Hematopoietic multipotent progenitor cell treated with erythropoietin and hydrocortisone succinate and interleukin-3 and kit ligand, for 8 days (in vitro differentiated cells): Measurements from ENCODE around the gene NRBP1.

Source experiments
- DNase-seq: peaks from one replicate; pipeline ENCODE4 v3.0.0-alpha.2; 2015

Gene NRBP1

DNA sequence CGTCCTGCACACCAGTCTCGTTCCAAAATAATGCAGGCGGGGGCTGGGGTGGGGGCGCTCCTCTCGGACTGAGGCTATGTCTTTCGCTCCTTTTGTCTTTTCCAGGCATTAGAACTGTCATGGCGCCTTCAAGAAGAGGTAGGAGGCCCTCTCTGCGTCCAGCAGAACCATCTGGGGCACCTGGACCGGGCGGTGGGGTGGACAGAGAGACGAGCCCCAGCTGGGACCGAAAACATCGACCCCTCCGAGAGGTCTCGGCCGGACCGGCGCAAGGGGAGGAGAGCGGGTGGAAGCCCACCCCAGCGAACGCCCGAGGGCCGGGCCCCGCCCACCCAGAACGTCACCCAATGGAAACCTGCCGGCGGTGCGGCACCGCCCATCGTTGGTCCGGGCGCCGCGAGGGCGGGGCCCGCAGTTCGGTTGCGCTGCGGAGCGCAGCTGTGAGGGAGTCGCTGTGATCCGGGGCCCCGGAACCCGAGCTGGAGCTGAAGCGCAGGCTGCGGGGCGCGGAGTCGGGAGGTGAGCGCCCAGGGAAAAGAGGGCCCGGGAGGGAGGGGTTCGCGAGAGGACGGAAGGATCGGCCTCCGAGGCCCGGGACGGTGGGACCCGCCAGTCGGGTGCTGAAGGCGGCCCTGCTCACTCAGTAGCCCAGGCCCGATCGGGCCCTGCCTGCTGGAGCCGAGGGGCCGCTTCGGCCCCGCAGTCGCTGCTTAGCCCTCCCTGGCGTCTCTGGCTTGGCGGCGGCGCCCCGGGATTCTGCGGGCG lies at the start of gene NRBP1:
TSS of gene NRBP1 (plus strand) at position 419 of the 765 bp plus-strand sequence. CDS start 4,643 bp downstream, outside the sequence.
- peak; percentile 90 for DNase-seq

DNA sequence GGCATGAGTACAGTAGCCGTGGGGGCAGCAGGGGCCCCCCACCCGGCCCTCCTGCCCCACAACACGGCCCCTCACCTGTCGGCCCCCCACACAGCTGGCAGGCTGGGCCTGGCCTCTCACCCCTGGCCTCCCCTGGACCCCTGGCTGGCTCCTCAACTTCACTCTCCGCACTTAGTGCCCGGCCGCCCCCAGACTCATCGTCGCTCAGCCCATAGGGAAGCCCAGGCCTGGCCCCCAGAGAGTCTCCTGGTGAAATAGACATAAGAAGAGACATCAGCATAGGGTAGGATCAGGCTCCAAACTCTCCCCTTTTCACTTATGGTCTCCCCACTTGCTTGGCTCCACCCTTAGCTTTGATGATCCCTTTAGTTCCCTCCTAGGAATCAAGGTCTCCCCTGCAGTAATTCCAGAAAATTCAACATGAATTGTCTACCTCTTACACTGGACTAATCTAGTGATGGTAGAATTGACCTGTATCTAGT lies 49.6 kb upstream of the NRBP1 start:
- DNase-seq = no peak

DNA sequence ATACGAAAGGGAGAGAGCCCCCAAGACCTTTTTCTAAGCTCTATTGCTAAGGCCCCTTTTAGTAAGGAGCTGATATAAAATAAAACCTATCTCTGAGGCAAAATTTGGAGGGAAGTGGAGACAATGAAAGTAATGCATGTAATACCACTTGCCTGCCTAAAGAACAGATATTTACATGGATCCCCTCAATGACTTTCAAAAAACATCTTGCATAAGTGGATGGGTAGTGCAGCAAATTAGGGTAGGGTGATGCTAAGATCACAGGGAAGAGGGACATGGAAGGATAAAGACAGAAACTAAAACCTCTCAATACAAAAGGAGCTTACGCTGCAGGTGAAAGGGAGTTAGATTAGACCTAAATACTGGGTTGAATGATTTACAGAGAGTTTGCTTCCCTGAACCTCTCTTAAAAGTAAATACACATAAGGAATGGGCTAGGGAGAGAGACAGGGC lies 49.0 kb upstream of the NRBP1 start:
- DNase-seq = no peak

DNA sequence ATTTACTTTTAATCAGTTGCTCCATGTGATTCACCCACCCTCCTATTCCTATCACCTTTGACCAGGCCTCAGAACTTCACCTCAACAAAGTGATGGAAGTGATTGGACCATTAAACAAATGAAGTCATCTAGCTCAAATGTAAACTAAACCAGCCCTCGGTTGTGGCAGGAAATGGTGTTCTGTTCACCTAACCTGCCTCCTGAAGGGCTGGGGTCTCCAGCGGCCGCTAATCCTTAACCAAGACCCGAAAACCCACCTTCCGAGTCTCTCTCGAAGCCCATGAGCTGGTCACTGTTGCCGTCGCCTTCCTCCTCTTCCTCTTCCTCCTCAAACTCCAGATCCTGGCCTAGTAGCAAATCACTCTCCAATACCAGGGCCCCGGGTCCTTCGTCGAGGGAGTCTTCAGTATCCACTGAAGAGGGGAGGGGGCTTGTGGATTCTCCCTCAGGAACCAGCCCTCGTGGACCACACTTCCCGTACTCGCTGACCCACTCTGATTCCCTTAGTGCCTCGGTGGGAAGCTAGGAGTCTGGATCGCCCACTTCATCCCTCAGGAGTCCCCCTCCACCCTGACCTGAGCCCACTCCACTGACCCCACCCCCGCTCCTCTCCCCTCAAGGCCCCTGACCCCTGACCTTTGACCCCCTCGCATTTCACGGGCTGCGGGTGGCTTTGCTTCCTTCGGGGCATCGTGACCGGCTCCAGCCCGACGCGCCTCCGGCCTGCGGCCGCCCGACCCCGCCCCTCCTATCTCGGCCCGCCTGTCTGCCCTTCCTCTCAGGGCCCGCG lies 48.4 kb upstream of the NRBP1 start:
- DNase-seq = peak; percentile 68

DNA sequence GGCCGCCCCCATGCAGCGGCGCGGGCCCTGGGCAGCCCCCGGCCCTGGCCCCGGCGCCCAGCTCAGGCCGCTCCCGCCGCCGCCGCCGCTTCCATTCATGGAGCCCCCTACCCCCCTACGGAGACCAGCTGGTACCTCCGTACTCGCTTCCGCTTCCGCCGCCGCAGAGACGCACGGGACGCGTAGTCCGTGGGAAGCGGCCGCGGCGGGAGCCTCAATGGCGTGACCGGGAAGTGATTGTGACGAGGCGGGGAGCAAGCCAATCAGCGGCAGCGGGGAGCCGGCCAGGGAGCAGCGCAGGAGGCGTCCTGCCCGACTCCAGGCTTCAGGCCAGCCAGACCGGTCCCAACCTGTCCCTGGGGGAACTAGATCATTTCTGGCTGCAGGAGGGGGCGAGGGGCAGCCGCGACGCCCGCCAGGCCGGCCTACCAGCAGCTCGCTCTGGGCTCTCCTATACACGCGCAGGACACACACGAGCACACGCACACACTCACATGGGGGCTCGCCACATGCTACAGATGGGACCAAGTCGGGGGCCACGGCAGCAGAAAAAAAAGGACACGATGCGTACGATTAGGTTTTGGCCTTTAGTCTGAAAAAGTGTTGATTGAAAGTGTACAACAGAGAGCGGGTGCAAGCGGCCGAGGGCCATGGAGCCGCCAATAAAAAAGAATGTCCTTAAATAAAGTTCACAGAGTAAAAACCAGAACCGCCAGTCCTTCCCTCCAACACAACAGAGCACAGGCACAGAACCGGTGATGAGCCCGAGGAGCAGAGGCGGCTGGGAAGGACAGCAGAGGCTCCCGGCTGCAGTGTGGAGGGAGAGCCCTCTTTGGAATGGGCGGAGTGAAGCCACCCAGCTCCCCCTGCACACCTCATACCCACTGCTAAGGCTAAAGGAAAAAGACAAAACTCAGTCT lies 47.5 kb upstream of the NRBP1 start, which contains the start of gene ZNF513:
TSS of gene ZNF513 (minus strand) at position 109 of the 920 bp plus-strand sequence. CDS start 208 bp downstream, outside the sequence.
- DNase-seq = peak; percentile 94

DNA sequence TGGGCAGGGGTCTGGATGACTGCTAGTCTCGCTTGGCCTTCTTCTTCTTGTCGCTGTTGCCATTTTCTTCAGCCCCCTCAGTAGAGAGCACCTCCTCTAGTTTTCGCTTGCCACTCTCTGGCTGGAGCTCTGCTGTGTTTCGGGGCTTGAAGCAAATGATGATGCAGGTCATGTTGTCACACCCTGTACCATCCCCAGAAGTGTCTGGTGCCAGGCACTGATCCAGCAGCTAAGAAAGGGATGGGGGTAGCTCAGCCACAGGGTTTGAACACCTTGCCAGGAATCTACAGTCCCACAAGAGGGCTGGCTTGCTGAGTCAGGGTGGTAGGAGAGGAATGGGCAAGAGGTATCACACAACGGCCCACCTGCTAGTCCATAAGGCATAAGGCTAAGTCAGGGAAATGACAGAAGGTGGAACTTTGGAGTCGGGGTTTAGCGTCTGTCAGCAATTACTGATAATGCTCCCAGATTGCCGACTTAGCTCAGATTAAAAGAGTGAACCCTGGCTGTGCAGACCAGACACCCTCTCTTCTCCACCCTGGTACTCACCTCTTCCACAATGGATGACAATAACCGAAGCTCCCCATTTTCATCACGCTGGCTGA lies 46.8 kb upstream of the NRBP1 start:
- DNase-seq = no peak

DNA sequence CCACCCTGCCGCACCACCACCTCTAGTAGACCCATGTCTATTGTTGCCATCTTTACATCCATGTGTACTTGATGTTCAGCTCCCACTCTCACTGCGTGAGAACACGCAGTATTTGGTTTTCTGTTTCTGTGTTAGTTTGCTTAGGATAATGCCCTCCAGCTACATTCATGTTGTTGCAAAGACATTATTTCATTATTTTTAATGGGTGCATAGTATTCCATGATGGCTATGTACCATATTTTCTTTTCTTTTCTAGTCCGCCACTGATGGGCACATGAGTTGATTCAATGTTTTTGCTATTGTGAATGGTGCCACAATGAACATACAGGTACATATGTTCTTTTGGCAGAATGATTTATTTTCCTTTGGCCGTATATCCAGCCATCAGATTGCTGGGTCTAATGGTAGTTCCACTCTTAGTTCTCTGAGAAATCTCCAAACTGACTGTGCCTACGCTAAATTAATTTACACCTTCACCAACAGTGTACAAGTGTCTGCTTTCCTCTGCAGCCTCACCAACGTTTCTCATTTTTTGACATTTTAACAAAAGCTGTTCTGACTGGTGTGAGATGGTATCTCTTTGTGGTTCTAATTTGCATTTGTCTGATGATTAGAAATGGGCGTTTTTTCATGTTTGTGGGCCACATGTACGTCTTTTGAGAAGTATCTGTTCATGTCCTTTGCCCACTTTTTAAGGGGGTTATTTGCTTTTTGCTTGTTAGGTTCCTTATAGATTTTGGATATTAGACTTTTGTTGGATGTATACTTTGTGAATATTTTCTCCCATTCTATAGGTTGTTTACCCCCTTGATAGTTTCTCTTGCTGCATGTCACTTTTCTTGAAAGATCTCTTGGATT lies 37.4 kb upstream of the NRBP1 start:
- DNase-seq = no peak

DNA sequence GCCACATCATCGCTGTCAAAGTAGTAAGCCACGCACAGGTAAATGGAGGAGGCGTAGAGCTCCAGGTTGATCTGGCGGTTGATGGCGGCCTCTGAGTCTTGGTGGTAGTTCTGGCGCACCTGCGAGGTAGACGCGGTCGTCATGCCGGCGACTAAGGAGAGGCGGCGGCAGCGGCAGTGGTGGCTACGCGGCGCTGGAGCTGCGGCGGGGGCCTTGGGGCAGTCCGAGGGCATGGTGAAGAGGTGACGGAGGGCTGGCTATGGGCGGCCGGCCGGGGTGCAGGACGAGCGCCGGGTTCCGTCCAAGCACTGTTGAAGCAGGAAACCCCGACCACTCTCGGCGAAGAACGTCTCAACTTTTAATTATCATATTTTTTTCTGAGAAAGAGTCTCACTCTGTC lies 35.2 kb upstream of the NRBP1 start:
- DNase-seq = no peak

DNA sequence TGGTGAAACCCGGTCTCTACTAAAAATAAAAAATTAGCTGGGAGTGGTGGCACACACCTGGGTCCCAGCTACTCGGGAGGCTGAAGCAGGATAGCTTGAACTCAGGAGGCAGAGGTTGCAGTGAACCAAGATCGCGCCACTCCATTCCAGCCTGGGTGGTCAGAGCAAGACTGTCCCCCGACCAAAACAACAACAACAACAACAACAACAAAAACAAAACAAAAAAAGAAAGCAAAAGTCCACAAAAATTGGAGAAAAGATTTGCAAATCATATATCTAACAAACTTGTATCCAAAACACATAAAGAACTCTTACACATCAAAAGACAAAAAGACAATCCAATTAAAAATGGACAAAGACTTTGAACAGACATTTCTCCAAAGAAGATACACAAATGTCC lies 29.5 kb upstream of the NRBP1 start:
- DNase-seq = no peak

DNA sequence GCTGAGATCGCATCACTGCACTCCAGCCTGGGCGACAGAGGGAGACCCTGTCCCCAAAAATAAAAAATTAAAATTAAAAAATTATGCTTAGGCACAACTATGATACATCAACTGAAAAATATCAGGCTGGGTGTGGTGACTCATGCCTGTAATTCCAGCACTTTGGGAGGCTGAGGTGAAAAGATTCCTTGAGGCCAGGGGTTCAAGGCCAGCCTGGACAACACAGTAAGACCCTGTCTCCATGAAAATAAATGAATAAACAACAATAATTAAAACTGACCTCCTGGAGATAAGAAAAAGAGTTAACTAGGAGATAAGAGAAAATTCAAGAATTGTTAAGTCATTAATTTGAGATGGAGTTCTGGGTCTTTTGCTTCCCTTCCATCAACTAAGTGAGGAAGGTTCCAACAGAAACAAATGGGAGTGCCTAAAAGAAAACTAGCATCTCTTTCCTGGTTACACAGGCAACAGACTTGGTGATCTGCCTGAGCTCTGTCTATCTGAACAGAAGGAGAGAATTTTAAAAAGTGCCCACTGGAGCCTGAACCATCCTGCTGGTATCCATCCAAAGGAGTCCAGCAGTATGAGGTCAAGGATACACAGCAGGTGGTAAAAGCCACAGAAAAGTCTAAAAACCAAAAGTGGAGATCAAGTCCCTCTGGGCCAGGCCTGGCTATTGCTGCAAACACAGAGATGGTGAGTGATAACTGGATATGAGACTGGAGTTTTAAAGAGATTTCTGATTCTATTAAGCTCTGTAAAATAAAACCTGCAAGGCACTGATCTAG lies 27.9 kb upstream of the NRBP1 start:
- no peak for DNase-seq

DNA sequence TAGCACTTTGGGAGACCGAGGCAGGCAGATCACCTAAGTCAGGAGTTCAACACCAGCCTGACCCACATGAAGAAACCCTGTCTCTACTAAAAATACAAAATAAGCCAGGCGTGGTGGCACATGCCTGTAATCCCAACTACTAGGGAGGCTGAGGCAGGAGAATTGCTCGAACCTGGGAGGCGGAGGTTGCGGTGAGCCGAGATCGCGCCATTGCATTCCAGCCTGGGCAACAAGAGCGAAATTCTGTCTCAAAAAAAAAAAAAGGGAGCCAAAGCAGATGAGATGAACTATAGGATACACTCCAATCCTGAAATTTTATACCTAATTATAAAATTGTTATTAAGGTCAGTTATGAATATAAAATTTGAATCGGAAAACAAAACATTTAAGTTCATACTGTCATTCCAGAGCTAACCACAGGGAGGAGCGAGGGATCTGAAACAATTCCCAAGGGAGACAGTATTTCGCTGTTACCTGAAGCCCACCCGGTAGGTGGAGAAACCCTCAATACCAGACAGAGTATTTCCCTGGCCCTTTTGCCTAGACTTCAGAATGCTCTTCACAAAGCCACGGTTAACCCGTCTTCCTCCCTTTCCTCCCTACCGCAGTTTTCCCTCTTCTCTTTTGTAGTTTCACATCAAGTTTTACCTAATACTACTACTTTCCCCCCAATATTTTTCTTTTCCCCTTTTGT lies 20.5 kb upstream of the NRBP1 start:
- peak; percentile 62 for DNase-seq

DNA sequence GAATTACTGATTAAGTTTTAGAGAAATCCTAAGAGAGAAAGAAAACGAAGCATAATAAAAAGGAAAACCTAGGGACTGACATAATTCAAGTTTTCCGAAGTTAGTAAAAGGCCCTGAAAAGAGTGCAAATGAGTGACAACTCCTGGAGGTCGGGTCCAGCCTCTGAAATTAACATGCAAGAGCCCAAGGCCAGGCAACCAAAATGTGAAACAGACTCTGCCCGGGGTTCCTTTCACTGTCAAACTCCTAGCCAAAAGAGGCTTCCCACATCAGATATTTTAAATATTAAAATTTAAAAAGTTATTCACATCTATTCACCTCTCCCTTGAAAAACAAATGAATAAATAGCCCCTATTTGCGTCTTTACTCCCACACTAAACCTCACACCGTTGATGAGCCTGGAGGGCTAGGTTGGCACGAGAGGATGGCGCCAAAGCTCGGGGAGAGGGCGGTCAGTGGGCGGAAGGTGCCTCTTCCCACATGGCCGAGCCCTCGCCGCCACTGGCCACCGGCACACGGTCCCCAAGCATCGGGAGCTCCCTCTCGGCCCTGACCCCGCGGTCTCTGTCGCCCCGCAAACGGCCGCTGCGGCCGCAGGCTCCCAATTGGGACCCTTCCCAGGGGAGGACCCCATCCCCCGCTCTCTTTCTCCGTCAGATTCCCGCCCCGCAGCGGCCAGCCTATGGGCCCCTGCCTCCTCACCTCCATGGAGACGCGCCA lies 19.7 kb upstream of the NRBP1 start:
- peak; percentile 52 for DNase-seq

DNA sequence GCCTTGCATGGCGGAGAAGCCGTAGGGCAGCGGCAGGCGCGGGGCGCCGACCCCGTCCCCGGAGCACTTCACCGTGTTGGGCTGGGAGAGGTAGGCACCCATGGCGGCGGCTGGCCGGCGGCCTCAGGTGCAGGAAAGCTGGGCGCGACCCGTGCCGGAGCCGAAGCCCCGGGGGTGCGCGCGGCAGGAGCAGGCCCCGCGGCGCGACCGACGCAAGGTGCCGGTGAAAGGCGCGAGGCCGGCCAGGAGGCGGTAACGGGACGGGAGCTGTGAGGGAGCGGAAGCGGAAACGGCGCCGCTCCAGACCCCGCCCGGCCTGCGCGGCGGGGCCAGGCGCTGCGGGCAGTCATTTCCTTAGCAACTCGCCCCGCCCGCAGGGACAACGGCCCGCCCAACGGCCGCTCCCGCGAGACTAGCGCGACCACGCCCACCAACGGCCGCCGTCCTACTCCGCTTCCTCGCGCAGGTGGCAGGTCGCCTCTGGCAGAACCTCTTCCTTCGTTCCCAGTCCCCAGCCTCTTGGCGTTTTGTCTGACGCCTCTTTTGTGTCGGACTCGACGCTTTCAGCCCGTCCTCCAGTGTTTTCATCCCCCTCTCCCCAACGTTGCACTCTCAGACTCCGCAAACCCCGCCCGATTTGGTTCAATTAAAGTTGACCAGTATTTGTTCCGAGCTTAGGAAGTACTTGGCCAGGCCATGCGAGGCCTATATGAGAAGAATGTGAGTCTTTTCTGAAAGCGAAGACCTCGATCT lies 18.9 kb upstream of the NRBP1 start, which contains the start of gene PPM1G:
TSS of gene PPM1G (minus strand) at position 271 of the 753 bp plus-strand sequence. CDS start at position 102, 169 bp downstream.
- DNase-seq = peak; percentile 93

DNA sequence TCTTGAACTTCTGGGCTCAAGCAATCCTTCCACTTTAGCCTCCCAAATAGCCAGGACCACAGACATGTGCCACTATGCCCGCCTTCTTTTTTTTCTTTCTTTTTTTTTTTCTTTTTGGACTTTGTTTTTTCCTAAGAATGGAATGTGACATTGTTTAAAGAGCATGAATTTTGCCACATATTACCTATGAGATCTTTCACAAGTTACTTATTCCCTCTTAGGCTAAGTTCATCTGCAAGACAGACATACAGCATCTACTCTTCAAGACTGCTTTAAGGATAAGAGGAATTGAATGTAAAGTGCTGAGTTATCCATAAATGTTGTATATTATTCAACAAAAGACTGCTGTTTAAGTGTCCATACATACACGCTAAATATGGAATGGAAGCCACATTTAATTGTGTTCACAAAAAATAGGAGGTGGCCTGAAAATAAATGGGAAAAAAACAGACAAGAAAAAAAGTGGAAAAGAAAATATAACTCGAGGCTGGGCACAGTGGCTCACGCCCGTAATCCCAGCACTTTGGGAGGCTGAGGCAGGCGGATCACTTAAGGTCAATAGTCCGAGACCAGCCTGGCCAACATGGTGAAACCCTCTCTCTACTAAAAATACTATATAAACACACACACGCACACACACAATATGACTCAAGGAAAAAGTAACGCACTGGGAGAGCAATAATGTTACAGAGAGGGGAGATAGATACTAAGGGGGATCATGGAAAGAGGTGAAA lies 15.8 kb upstream of the NRBP1 start:
- no peak for DNase-seq

DNA sequence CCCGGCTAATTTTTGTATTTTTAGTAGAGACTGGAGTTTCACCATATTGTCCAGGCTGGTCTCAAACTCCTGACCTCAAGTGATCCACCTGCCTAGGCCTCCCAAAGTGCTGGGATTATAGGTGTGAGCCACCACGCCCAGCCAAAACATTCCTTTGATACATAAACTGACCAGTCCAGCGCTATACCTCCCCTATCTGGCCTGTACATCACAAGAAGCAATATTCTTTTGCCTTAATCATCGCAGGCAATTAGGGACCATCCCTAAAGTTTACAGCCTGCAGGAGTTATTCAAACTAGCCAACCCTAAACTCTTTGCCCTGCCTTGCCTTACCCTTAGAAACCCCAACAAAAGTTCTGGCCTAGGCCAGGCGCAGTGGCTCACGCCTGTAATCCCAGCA lies 12.3 kb upstream of the NRBP1 start:
- no peak for DNase-seq

DNA sequence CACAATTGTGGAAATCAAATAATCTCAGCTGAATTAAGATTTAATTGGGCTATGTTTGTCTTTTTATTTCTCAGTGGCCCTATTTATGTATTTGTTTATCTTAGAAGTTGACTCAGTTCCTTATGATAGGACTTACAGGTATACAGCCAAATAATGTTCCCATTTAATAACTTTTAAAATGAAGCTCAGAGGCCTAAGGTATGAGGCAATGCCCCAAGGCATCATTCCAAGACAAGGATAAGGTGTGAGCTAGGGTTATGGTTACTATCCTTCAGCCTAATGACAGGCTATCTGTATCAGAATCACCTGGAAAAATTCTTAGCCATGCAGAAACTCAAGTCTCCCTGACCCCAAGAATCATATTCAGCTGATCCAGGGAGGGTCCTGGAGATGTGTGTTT lies 7.4 kb upstream of the NRBP1 start:
- DNase-seq = no peak

DNA sequence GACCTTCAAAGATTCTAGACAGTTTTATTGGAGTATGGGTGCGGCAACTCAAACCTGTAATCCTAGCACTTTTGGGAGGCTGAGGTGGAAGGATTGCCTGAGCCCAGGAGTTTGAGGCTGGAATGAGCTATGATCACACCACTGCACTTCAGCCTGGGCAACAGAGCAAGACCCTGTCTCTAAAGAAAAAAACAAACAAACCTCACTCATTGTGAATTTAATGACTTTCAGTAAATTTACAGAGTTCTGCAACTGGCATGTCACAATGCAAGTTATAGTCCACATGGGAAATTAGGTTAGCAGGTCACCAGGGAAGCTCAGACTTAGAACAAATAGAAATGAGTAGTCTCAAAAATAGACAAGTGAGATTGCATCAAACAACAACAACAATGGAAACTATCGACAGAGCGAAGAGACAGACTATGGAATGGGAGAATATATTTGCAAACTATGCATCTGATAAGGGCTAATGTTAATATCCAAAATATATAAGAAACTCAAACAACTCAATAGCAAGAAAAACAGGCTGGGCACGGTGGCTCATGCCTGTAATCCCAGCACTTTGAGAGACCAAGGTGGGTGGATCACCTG lies 6.7 kb upstream of the NRBP1 start:
- DNase-seq = no peak
